Fibroblast of mammary gland (primary cell): ENCODE results near the gene SIM1.
A peak's percentile ranks its signal among the peaks of the same experiment; 100 is the strongest.
"Not testable (repeated sequence)": the region's sequence is repeated elsewhere in the genome, so short reads cannot be mapped to it uniquely, and the experiment has no call there.

Experiments
- DNase-seq: peaks from one replicate; pipeline ENCODE4 v3.0.0-alpha.2; 2010; ENCODE audit warnings: low read depth
- H3K4me3 ChIP-seq: 2 replicates; pipeline ENCODE4 v1.5.1; 2011; ENCODE audit warnings: low read depth, mild to moderate bottlenecking, low read length, moderate library complexity; ENCODE audit not compliant: control insufficient read depth
- TF ChIP-seq, protein P1 (sequence below): conservative IDR thresholded peaks from 2 replicates; pipeline ENCODE4 v1.5.1; 2011; ENCODE audit warnings: low read depth, low read length, inconsistent platforms; ENCODE audit not compliant: control insufficient read depth, insufficient read depth

Gene SIM1

DNA sequence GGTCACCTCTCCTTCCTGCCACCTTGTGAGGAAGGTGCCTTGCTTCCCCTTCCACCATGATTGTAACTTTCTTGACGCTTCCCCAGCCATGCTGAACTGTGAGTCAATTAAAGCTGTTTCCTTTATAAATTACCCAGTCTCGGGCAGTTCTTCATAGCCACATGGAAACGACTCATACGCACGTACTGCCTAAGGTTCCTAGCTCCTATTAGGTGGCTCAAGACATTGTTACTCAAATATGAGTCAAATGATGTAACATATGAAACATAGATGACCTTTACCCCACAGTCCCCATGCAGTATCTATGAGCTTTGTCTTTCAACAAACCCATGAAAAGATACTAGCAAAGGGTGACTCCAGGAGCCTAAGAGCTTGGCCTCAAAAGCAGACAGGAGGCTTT lies 98.3 kb downstream of the SIM1 start:
- TF ChIP-seq, protein P1, sequence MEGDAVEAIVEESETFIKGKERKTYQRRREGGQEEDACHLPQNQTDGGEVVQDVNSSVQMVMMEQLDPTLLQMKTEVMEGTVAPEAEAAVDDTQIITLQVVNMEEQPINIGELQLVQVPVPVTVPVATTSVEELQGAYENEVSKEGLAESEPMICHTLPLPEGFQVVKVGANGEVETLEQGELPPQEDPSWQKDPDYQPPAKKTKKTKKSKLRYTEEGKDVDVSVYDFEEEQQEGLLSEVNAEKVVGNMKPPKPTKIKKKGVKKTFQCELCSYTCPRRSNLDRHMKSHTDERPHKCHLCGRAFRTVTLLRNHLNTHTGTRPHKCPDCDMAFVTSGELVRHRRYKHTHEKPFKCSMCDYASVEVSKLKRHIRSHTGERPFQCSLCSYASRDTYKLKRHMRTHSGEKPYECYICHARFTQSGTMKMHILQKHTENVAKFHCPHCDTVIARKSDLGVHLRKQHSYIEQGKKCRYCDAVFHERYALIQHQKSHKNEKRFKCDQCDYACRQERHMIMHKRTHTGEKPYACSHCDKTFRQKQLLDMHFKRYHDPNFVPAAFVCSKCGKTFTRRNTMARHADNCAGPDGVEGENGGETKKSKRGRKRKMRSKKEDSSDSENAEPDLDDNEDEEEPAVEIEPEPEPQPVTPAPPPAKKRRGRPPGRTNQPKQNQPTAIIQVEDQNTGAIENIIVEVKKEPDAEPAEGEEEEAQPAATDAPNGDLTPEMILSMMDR, result no peak
- no peak overlapping the region for H3K4me3 ChIP-seq
- peak; percentile 91 for DNase-seq

DNA sequence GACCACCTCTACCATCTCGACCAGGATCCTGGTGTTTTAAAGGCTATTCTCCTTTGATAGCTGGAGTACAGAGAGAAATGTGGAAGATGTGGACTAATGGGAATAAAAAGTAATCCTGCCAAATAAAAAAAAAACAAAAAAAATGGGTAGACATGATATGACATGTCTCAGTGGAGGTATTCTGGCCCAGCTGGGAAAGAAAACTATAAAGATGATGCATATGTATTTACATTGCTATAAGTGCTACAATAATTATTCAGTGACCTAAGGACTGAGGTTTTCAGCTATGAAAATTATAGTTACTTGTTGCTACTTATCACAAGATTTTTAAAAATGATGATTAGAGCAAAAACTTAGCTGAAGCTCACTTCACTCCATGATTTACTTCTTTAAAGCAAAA lies 101.1 kb downstream of the SIM1 start:
- TF ChIP-seq, protein P1, result no peak
- DNase-seq, result no peak
- no peak overlapping the region for H3K4me3 ChIP-seq

DNA sequence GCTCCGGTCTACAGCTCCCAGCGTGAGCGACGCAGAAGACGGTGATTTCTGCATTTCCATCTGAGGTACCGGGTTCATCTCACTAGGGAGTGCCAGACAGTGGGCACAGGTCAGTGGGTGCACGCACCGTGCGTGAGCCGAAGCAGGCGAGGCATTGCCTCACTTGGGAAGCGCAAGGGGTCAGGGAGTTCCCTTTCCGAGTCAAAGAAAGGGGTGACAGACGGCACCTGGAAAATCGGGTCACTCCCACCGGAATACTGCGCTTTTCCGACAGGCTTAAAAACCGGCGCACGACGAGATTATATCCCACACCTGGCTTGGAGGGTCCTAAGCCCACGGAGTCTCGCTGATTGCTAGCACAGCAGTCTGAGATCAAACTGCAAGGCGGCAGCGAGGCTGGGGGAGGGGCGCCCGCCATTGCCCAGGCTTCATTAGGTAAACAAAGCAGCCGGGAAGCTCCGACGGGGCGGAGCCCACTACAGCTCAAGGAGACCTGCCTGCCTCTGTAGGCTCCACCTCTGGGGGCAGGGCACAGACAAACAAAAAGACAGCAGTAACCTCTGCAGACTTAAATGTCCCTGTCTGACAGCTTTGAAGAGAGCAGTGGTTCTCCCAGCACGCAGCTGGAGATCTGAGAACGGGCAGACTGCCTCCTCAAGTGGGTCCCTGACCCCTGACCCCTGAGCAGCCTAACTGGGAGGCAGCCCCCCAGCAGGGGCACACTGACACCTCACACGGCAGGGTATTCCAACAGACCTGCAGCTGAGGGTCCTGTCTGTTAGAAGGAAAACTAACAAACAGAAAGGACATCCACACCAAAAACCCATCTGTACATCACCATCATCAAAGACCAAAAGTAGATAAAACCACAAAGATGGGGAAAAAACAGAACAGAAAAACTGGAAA lies 109.7 kb downstream of the SIM1 start:
- DNase-seq, result not testable (repeated sequence)

DNA sequence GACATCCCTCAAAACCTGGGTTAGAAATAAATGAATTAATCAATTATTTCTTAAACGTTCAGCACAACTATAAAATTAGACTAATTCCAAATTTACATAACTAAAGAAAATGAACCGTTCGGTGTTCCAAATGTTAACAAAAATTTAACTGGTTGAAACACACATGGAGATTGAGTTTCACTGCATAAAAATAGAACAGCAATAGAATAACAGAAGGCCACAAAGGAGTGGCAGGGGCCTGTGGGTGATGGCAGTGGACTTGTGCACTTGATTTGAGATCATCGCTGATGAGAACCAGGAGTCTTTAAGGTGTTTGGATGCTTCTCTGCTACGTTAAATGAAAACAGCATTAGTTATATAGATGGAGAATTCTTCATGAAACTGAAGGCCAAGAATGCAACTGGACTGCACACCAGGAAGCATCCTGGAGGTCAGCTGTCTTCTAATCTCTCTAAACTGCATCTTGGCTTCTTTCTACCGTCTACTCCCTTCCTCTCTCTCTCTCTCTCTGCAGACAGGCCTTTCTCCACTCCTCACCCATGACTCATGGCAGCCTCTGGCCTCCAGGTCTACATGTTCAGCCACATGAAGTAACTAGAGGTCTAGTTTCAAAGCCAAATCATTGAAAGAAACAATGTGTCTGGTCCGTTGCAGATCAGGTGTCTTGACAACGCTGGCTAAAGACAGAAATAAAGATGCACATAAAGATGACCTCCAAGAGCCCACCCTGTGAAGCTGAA lies 111.3 kb downstream of the SIM1 start:
- H3K4me3 ChIP-seq, result no peak overlapping the region
- TF ChIP-seq, protein P1, result no peak
- DNase-seq, result peak; percentile 64

More for the DNA sequence above, 109.7 kb downstream of the SIM1 start:
- not testable (repeated sequence) for H3K4me3 ChIP-seq

DNA sequence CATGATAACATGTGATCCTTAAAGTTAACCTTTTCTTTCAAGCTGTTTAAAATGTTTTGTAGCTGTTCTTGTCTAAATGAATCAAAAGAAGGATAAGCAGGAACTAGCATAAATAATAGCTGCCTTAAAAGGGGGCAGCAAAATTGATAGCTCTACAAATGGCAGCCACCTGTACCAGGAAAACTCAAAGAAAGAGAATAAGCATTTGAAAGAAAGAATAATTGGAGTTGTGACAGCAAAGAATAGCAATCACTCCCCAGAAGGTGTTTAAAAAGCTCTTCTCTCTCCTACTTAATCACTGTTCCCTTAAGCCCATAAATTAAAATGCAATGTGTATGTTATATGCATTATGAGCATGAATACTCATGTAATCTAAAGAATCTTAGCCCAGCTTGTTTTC lies 114.6 kb downstream of the SIM1 start:
- no peak for DNase-seq
- no peak overlapping the region for H3K4me3 ChIP-seq
- TF ChIP-seq, protein P1, result no peak

DNA sequence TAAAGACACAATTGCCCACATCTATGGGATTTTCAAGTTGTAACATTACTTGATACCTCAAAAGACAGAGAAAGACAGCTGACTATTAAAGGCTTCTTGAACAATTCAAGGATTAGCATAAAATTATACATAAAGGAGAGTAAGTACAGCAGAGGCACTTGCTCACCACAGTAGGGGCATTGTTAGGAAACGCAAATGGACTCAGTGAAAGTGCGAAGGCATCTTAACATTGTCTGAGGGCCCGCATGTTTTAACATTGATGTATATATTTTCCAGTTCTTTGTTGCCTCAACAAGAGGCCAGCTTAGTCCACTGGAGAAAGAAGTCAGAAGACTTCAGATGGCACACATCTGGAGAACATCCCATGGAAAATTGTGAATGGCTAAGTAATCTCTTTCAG lies 115.4 kb downstream of the SIM1 start:
- no peak for DNase-seq
- no peak overlapping the region for H3K4me3 ChIP-seq
- TF ChIP-seq, protein P1, result no peak
